ENCODE results near the gene PPP4R1.
A peak's percentile ranks its signal among the peaks of the same experiment; 100 is the strongest.

DNA sequence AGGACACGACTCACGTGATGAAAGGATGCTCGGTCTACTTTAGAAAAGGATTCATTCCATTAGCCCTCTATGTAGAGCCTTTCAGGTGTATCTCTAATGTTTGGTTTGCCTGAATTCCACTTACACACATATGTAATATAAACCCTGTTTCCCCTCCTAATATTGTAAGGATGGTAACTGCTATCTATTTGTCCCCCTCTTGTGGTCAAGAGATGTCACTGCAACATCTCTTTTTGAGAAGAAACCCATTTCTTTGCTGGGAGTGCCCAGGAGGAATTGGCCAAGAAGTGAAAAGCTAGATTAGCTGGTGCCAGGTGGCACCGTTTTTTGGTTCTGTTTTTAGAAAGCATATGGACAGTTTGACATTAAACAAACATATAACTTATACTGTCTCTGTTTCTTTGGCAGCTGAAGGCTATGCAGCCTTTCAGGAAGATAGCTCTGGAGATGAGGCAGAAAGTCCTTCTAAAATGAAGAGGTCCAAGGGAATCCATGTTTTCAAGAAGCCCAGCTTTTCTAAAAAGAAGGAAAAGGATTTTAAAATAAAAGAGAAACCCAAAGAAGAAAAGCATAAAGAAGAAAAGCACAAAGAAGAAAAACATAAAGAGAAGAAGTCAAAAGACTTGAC lies 97.8 kb downstream of the PPP4R1 start:
- TF ChIP-seq YY1 (IDR thresholded peaks at IDR 0.05; ENCODE audit: low read depth) (no peak), POLR2AphosphoS5 (IDR thresholded peaks at IDR 0.05; ENCODE audit: low read depth, low read length) (no peak), MEF2A (IDR thresholded peaks at IDR 0.05; ENCODE audit: borderline replicate concordance, low read depth) (no peak), RFX5 (IDR thresholded peaks at IDR 0.05; ENCODE audit: low read length) (no peak), NFIC (IDR thresholded peaks at IDR 0.05; ENCODE audit: borderline replicate concordance) (no peak), RCOR1 (IDR thresholded peaks at IDR 0.05; ENCODE audit: low read length) (no peak), GABPA (IDR thresholded peaks at IDR 0.05; ENCODE audit: low read depth) (no peak), TAF1 (IDR thresholded peaks at IDR 0.05; ENCODE audit: borderline replicate concordance, low read depth, low read length) (no peak)
- TF ChIP-seq, protein P1, sequence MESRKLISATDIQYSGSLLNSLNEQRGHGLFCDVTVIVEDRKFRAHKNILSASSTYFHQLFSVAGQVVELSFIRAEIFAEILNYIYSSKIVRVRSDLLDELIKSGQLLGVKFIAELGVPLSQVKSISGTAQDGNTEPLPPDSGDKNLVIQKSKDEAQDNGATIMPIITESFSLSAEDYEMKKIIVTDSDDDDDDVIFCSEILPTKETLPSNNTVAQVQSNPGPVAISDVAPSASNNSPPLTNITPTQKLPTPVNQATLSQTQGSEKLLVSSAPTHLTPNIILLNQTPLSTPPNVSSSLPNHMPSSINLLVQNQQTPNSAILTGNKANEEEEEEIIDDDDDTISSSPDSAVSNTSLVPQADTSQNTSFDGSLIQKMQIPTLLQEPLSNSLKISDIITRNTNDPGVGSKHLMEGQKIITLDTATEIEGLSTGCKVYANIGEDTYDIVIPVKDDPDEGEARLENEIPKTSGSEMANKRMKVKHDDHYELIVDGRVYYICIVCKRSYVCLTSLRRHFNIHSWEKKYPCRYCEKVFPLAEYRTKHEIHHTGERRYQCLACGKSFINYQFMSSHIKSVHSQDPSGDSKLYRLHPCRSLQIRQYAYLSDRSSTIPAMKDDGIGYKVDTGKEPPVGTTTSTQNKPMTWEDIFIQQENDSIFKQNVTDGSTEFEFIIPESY (IDR thresholded peaks at IDR 0.05; ENCODE audit: borderline replicate concordance, low read depth), result no peak
- TF ChIP-seq, protein P2, sequence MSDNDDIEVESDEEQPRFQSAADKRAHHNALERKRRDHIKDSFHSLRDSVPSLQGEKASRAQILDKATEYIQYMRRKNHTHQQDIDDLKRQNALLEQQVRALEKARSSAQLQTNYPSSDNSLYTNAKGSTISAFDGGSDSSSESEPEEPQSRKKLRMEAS (IDR thresholded peaks at IDR 0.05; ENCODE audit: low read depth), result no peak
- TF ChIP-seq, protein P3, sequence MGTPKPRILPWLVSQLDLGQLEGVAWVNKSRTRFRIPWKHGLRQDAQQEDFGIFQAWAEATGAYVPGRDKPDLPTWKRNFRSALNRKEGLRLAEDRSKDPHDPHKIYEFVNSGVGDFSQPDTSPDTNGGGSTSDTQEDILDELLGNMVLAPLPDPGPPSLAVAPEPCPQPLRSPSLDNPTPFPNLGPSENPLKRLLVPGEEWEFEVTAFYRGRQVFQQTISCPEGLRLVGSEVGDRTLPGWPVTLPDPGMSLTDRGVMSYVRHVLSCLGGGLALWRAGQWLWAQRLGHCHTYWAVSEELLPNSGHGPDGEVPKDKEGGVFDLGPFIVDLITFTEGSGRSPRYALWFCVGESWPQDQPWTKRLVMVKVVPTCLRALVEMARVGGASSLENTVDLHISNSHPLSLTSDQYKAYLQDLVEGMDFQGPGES (IDR thresholded peaks at IDR 0.05; ENCODE audit: low read depth, low read length), result no peak
- TF ChIP-seq, protein P4, sequence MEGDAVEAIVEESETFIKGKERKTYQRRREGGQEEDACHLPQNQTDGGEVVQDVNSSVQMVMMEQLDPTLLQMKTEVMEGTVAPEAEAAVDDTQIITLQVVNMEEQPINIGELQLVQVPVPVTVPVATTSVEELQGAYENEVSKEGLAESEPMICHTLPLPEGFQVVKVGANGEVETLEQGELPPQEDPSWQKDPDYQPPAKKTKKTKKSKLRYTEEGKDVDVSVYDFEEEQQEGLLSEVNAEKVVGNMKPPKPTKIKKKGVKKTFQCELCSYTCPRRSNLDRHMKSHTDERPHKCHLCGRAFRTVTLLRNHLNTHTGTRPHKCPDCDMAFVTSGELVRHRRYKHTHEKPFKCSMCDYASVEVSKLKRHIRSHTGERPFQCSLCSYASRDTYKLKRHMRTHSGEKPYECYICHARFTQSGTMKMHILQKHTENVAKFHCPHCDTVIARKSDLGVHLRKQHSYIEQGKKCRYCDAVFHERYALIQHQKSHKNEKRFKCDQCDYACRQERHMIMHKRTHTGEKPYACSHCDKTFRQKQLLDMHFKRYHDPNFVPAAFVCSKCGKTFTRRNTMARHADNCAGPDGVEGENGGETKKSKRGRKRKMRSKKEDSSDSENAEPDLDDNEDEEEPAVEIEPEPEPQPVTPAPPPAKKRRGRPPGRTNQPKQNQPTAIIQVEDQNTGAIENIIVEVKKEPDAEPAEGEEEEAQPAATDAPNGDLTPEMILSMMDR (IDR thresholded peaks at IDR 0.05), result peak; percentile 94
- TF ChIP-seq, protein P5, sequence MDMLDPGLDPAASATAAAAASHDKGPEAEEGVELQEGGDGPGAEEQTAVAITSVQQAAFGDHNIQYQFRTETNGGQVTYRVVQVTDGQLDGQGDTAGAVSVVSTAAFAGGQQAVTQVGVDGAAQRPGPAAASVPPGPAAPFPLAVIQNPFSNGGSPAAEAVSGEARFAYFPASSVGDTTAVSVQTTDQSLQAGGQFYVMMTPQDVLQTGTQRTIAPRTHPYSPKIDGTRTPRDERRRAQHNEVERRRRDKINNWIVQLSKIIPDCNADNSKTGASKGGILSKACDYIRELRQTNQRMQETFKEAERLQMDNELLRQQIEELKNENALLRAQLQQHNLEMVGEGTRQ (IDR thresholded peaks at IDR 0.05; ENCODE audit: borderline replicate concordance, low read depth, low read length), result no peak
